SU-DHL-6 (cell line): ENCODE results near the gene S1PR2.

Source experiments
- H2AFZ ChIP-seq: fragments of 200-600 bp; sonication (generic); 2 replicates; pipeline ENCODE4 v1.6.1; 2014; ENCODE audit warnings: low read depth, mild to moderate bottlenecking, moderate library complexity, mixed read lengths, antibody characterized with exemption, low read length; ENCODE audit not compliant: severe bottlenecking
- H3F3A ChIP-seq: fragments of 200-600 bp; shearing (Covaris generic); 2 replicates; pipeline ENCODE4 v1.6.0; 2016; ENCODE audit warnings: antibody characterized with exemption, mild to moderate bottlenecking; ENCODE audit not compliant: insufficient read depth
- H3K27ac ChIP-seq: fragments of 200-600 bp; sonication (generic); 2 replicates; pipeline ENCODE4 v1.5.1; 2016; ENCODE audit warnings: low read depth, mild to moderate bottlenecking, low read length, moderate library complexity, mixed read lengths
- H3K27me3 ChIP-seq: fragments of 200-600 bp; sonication (generic), shearing (Covaris generic); 2 replicates; pipeline ENCODE4 v1.6.0; 2014; ENCODE audit warnings: mild to moderate bottlenecking, low read length
- H3K36me3 ChIP-seq: fragments of 200-600 bp; sonication (generic); 2 replicates; pipeline ENCODE4 v1.6.1; 2014; ENCODE audit warnings: mild to moderate bottlenecking, low read length, mixed read lengths
- H3K4me2 ChIP-seq: fragments of 300-600, 200-600 bp; shearing (Covaris generic), sonication (generic); 2 replicates; pipeline ENCODE4 v1.6.0; 2014; ENCODE audit warnings: low read length, low read depth, mild to moderate bottlenecking; ENCODE audit not compliant: poor library complexity, severe bottlenecking
- H3K4me3 ChIP-seq: fragments of 200-600 bp; sonication (generic); 2 replicates; pipeline ENCODE4 v1.5.1; 2014; ENCODE audit warnings: antibody characterized with exemption, low read length, mild to moderate bottlenecking, mixed read lengths; ENCODE audit not compliant: insufficient read depth, poor library complexity, severe bottlenecking
- H3K79me2 ChIP-seq: fragments of 200-600 bp; sonication (generic); 2 replicates; pipeline ENCODE4 v1.6.1; 2014; ENCODE audit warnings: mild to moderate bottlenecking, low read length, moderate library complexity; ENCODE audit not compliant: insufficient read depth
- H3K9ac ChIP-seq: fragments of 200-600 bp; sonication (generic); 2 replicates; pipeline ENCODE4 v1.7.0; 2014; ENCODE audit warnings: mild to moderate bottlenecking, low read length
- H3K9me2 ChIP-seq: fragments of 200-600 bp; sonication (generic); replicated peaks from 2 replicates; pipeline ENCODE4 v1.6.1; 2014; ENCODE audit warnings: low read length; ENCODE audit not compliant: insufficient read depth
- H3K9me3 ChIP-seq: fragments of 200-600 bp; sonication (generic); 2 replicates; pipeline ENCODE4 v1.6.1; 2014; ENCODE audit warnings: low read length, mixed read lengths; ENCODE audit not compliant: insufficient read depth
- H4K20me1 ChIP-seq: fragments of 200-600 bp; sonication (generic); 2 replicates; pipeline ENCODE4 v1.6.1; 2014; ENCODE audit warnings: low read depth, mild to moderate bottlenecking, antibody characterized with exemption, low read length, moderate library complexity, mixed read lengths
- CTCF ChIP-seq: fragments of 200-600 bp; sonication (generic); IDR thresholded peaks from one replicate; pipeline ENCODE4 v1.5.1; 2017; ENCODE audit warnings: antibody characterized with exemption, mild to moderate bottlenecking, low read length, moderate library complexity; ENCODE audit not compliant: insufficient read depth, poor library complexity, severe bottlenecking
- EZH2phosphoT487 ChIP-seq: fragments of 200-600 bp; sonication (generic), shearing (Covaris generic); conservative IDR thresholded peaks from 2 replicates; pipeline ENCODE4 v1.6.1; 2018; ENCODE audit warnings: mild to moderate bottlenecking, antibody characterized with exemption, low read length, moderate library complexity, mixed read lengths

Gene S1PR2

DNA sequence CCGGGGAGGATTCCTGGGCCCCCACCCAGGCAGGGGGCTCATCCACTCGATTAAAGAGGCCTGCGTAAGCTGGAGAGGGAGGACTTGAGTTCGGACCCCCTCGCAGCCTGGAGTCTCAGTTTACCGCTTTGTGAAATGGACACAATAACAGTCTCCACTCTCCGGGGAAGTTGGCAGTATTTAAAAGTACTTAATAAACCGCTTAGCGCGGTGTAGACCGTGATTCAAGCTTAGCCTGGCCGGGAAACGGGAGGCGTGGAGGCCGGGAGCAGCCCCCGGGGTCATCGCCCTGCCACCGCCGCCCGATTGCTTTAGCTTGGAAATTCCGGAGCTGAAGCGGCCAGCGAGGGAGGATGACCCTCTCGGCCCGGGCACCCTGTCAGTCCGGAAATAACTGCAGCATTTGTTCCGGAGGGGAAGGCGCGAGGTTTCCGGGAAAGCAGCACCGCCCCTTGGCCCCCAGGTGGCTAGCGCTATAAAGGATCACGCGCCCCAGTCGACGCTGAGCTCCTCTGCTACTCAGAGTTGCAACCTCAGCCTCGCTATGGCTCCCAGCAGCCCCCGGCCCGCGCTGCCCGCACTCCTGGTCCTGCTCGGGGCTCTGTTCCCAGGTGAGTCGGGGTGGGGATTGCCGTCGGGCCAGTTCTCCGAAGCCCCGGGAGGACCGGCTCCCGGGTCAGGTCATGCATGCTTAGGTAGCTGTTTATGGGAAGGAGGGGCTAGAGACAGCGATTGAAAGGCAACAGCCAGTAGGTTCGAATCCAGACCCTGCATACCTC is 39.7 kb upstream of the S1PR2 start, which contains the start of gene ICAM1:
TSS of gene ICAM1 (plus strand) at position 505 of the 779 bp plus-strand sequence. CDS start at position 545, 40 bp downstream.
- peak within 1 kb of the TSS; percentile 79 for H3K9ac ChIP-seq

DNA sequence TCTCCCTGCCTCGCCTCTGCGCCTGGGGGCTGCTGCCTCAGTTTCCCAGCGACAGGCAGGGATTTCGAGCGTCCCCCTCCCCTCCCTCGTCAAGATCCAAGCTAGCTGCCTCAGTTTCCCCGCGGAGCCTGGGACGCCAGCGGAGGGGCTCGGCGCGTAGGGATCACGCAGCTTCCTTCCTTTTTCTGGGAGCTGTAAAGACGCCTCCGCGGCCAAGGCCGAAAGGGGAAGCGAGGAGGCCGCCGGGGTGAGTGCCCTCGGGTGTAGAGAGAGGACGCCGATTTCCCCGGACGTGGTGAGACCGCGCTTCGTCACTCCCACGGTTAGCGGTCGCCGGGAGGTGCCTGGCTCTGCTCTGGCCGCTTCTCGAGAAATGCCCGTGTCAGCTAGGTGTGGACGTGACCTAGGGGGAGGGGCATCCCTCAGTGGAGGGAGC is 39.1 kb upstream of the S1PR2 start:
- no peaks in the 10 kb centered on the region for H3K36me3 ChIP-seq
- no peaks in the 10 kb centered on the region for H3K9me2 ChIP-seq
- peak overlapping the region; percentile 93 for H3K27ac ChIP-seq
- H3K9ac ChIP-seq: peak overlapping the region; percentile 79
- TF ChIP-seq EZH2phosphoT487: no peak
- no peak for TF ChIP-seq CTCF
- no peaks in the 10 kb centered on the region for H3K9me3 ChIP-seq
- H2AFZ ChIP-seq: peak overlapping the region; percentile 28
- H3F3A ChIP-seq: peaks cover 17% of the 10 kb centered on the region
- H3K79me2 ChIP-seq: peaks cover 18% of the 10 kb centered on the region; the same call in 1 of the 2 replicates
- H3K27me3 ChIP-seq: no peaks in the 10 kb centered on the region
- H3K4me2 ChIP-seq: peak overlapping the region; percentile 95
- H3K4me3 ChIP-seq: peak overlapping the region; percentile 71
- H4K20me1 ChIP-seq: no peaks in the 10 kb centered on the region

More for the DNA sequence above, 39.7 kb upstream of the S1PR2 start, which contains the start of gene ICAM1:
- Histone ChIP-seq H3K9me2 (no peaks in the 10 kb centered on the region), H3K27ac (peak within 1 kb of the TSS; percentile 93), H3K36me3 (no peaks in the 10 kb centered on the region), H4K20me1 (no peaks in the 10 kb centered on the region), H3K27me3 (no peaks in the 10 kb centered on the region), H3K79me2 (peaks cover 18% of the 10 kb centered on the region; the same call in 1 of the 2 replicates), H3K9me3 (no peaks in the 10 kb centered on the region), H2AFZ (peak within 1 kb of the TSS; percentile 66), H3K4me3 (peak within 1 kb of the TSS; percentile 71), H3F3A (peaks cover 17% of the 10 kb centered on the region), H3K4me2 (peak within 1 kb of the TSS; percentile 95)
- TF ChIP-seq EZH2phosphoT487 (no peak), CTCF (no peak)

DNA sequence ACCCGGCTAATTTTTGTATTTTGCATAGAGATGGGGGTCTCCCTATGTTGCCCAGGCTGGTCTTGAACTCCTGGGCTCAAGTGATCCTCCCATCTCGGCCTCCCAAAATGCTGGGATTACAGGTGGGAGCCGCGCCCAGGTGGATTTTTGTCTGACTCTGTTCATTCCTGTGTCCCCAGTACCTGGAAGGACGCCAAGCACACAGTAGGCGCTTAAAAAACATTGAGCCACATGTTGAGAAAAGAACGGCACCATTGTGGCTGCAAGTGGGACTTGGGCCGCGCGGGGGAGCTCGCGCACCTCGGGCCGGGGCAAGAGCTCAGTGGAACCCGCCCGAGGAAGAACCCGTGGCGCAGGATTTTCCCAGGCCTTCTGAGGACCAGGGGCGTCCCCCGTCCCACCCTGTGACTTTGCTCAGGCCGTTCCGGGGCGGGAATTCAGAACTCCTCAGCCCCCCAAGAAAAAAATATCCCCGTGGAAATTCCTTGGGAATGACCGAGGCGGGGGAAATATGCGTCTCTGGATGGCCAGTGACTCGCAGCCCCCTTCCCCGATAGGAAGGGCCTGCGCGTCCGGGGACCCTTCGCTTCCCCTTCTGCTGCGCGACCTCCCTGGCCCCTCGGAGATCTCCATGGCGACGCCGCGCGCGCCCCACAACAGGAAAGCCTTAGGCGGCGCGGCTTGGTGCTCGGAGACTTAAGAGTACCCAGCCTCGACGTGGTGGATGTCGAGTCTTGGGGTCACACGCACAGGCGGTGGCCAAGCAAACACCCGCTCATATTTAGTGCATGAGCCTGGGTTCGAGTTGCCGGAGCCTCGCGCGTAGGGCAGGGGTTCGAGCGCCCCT is 38.4 kb upstream of the S1PR2 start:
- Histone ChIP-seq H3K4me2 (peak overlapping the region; percentile 95), H3K79me2 (peaks cover 18% of the 10 kb centered on the region; the same call in 1 of the 2 replicates), H2AFZ (peak overlapping the region; percentile 66), H3K27me3 (no peaks in the 10 kb centered on the region), H3K27ac (peak overlapping the region; percentile 93), H3F3A (peaks cover 17% of the 10 kb centered on the region), H3K9me3 (no peaks in the 10 kb centered on the region), H3K36me3 (no peaks in the 10 kb centered on the region), H3K9me2 (no peaks in the 10 kb centered on the region), H3K9ac (peak overlapping the region; percentile 79), H4K20me1 (no peaks in the 10 kb centered on the region), H3K4me3 (peak overlapping the region; percentile 15)
- TF ChIP-seq CTCF: peak; percentile 79
- TF ChIP-seq EZH2phosphoT487: no peak
